Heart right ventricle (tissue), 16 donors: ENCODE measurements around the gene PMEPA1. TPM values are rescaled to one million over a fixed set of nuclear protein-coding genes. Genes with fewer than 3 reads are reported as not detected.
A peak's percentile ranks its signal among the peaks of the same experiment; 100 is the strongest.

Experiments used
- ATAC-seq, 8 donors: fragments of 200-7000 bp; cut with Tn5 transposase; one replicate each; pipeline ENCODE4 v1.9.1; 2020; ENCODE audit warnings: mild to moderate bottlenecking in 8 of 8, moderate library complexity in 8 of 8, moderate number of reproducible peaks in 1 of 8
- DNase-seq, 2 donors: peaks; one replicate each; pipeline ENCODE4 v3.0.0-alpha.2; 2020
- H3K27ac ChIP-seq, 10 donors: fragments of 200-600 bp; sonication (generic) in 2 of 10; one replicate each; pipeline versions ENCODE4 v1.5.0 to v1.8.0; 2020 to 2022; ENCODE audit warnings: mild to moderate bottlenecking in 3 of 10
- H3K27me3 ChIP-seq, 7 donors: fragments of 200-600 bp; one replicate each; pipeline ENCODE4 v1.8.0; 2021 to 2022; ENCODE audit warnings: mild to moderate bottlenecking in 2 of 7
- H3K36me3 ChIP-seq, 9 donors: fragments of 200-600 bp; sonication (generic) in 1 of 9; one replicate each; pipeline versions ENCODE4 v1.5.0 to v1.8.0; 2020 to 2022; ENCODE audit warnings: mild to moderate bottlenecking in 2 of 9
- H3K4me1 ChIP-seq, 9 donors: fragments of 200-600 bp; sonication (generic) in 1 of 9; one replicate each; pipeline versions ENCODE4 v1.5.0 to v1.8.0; 2020 to 2022; ENCODE audit warnings: mild to moderate bottlenecking in 4 of 9
- H3K4me3 ChIP-seq, 10 donors: fragments of 200-600 bp; sonication (generic) in 2 of 10; one replicate each; pipeline versions ENCODE4 v1.5.0 to v1.8.0; 2020 to 2022; ENCODE audit warnings: mild to moderate bottlenecking in 7 of 10, moderate library complexity in 2 of 10
- H3K9me3 ChIP-seq, 11 donors: fragments of 200-600 bp in 10 of 11; sonication (generic) in 2 of 11; one replicate each; pipeline versions ENCODE4 v1.5.0 to v1.8.0; 2013 to 2022; ENCODE audit warnings: mild to moderate bottlenecking in 2 of 11, control low read depth in 1 of 11, moderate library complexity in 1 of 11
- CTCF ChIP-seq, 9 donors: fragments of 200-600 bp; sonication (generic) in 2 of 9; IDR thresholded peaks; one replicate each; pipeline versions ENCODE4 v1.5.0 to v1.8.0; 2021 to 2022; ENCODE audit warnings: antibody characterized with exemption in 9 of 9, mild to moderate bottlenecking in 5 of 9, moderate library complexity in 1 of 9
- WGBS, 2 donors: extraction: QIAGEN DNeasy Blood & Tissue Kit; methylation state at CpG; one replicate each; pipeline ENCODE4 v1.1.7; 2013; ENCODE audit warnings: inconsistent platforms in 1 of 2; 5-methylcytosine and 5-hydroxymethylcytosine counted together
- intact Hi-C, 10 donors: fragments of 100-400 bp; cut with DNase I; formaldehyde crosslinking; loops; one replicate each; pipeline versions ENCODE4 v1.11.1 to v1.14.2; 2022
- polyA plus RNA-seq, 2 donors: library from polyadenylated mRNA; stranded (reverse); fragments of 200-250 nt; gene quantifications; one replicate each; pipeline ENCODE4 v1.2.3, GENCODE V29; 2013
- total RNA-seq, 10 donors: library from RNA; stranded (reverse); fragmentation: NEBNext Ultra II Directional in 3 of 10; extraction: Animal tissue kit (Norgen Biotek cat#: 25700) in 3 of 10; gene quantifications; one replicate each; pipeline versions ENCODE4 v1.2.1 to v1.2.4, GENCODE V29; 2021 to 2023
- donor health status: Arrhythmogenic right ventricular cardiomyopathy.
- donor health status: ischemic (EF 13 %, LVEDD 7.1; RV severe dilation, severe dysfunction).
- donor health status: healthy with polysubstance abuse.
- donor health status: DM: no; HTN: yes; CAD: no.
- donor health status: DM: no; HTN: no; CAD: no.
- donor health status: ischemic (EF 25% LVEDD 6.9; RV normal size, moderate dysfunction).
- donor health status: ischemic (EF 25% LVEDD 5.7; RV mildly dilated, moderate dysfunction).
- donor health status: healthy.
- donor health status: DM: yes; HTN: yes; CAD: no.
- donor health status: Ischemic cardiomyopathy.
- donor health status: ischemic (EF 35%, LVEDD 5.7; RV mildly dilated, moderate dysfunction).
- donor health status: nonischemic (EF 11% LVEDD 7.7; RV severe dilation, severe dysfunction).
- donor health status: DM: yes; HTN: yes; CAD: no.
- donor health status: PGD.
- donor health status: ischemic (EF 29% LVEDD 5.4; RV normal size, mild dysfunction).
- donor health status: nonischemic (EF 23%, LVEDD 6.1; RV moderate dilation, normal function).

PMEPA1 gene
- total and polyA plus RNA-seq, 12 donors, result 10.5 to 81.8 (median 30.4) TPM

GRCh38 chr20:57620274-57620990, 89.4 kb downstream of the PMEPA1 start, which contains the start of gene ZBP1:
Gene ZBP1, minus strand, starts transcription at chr20:57620426. Its CDS starts 131 bp downstream, at chr20:57620295.
- ATAC-seq (peak in 1 of 8 donors; percentile 18), DNase-seq (no peak)
- intact Hi-C loops, result no loop called here
- H3K4me1 ChIP-seq, result peaks cover 0 to 43% (median 0%) of the 10 kb centered on the region in 9 donors
- WGBS, 2 donors, result 63 to 72% methylated on average over 18 of the region's 18 CpGs
- TF ChIP-seq CTCF (IDR thresholded peaks at IDR 0.05), result no peak
- H3K9me3 ChIP-seq, result peaks cover 0 to 17% (median 7%) of the 10 kb centered on the region in 11 donors
- peak within 1 kb of the TSS in 4 of 10 donors; percentile 19 to 88 (median 62) for H3K27ac ChIP-seq
- H3K27me3 ChIP-seq, result peaks cover 0 to 38% (median 7%) of the 10 kb centered on the region in 7 donors
- H3K36me3 ChIP-seq, result no peaks in the 10 kb centered on the region
- H3K4me3 ChIP-seq, result peak within 1 kb of the TSS in 4 of 10 donors; percentile 1 to 48 (median 28)

- 64 to 70% methylated on average over 19 of the region's 19 CpGs for WGBS, 2 donors
- Histone ChIP-seq H3K4me3 (peak overlapping the region in 3 of 10 donors; percentile 1 to 48 (median 5)), H3K27ac (peak overlapping the region in 4 of 10 donors; percentile 19 to 88 (median 62)), H3K27me3 (peaks cover 0 to 38% (median 7%) of the 10 kb centered on the region in 7 donors), H3K9me3 (peaks cover 0 to 7% (median 0%) of the 10 kb centered on the region in 11 donors), H3K36me3 (no peaks in the 10 kb centered on the region), H3K4me1 (peaks cover 0 to 43% (median 0%) of the 10 kb centered on the region in 9 donors)
- peak in 7 of 8 donors; percentile 55 to 87 (median 74) for ATAC-seq
- no peak for DNase-seq
- intact Hi-C loops, result loop anchor here in 1 of 10 donors (10.0 kb wide), 1 partner anchor 566 kb away; no protein-coding TSS in a partner anchor
- TF ChIP-seq CTCF (IDR thresholded peaks at IDR 0.05), result no peak
Measured at GRCh38 chr20:57619051-57619831, 90.6 kb downstream of the PMEPA1 start.

GRCh38 chr20:57618764-57619050, 91.1 kb downstream of the PMEPA1 start:
- intact Hi-C loops, result loop anchor here in 1 of 10 donors (10.0 kb wide), 1 partner anchor 566 kb away; no protein-coding TSS in a partner anchor
- Histone ChIP-seq H3K36me3 (no peaks in the 10 kb centered on the region), H3K27ac (peak overlapping the region in 4 of 10 donors; percentile 19 to 88 (median 62)), H3K27me3 (peaks cover 0 to 38% (median 7%) of the 10 kb centered on the region in 7 donors), H3K4me3 (peak overlapping the region in 2 of 10 donors; percentile 5 to 48), H3K4me1 (peaks cover 0 to 43% (median 0%) of the 10 kb centered on the region in 9 donors), H3K9me3 (peaks cover 0 to 1% (median 0%) of the 10 kb centered on the region in 11 donors)
- 68 to 73% methylated on average over 6 of the region's 6 CpGs for WGBS, 2 donors
- DNase-seq (no peak), ATAC-seq (no peak)
- no peak for TF ChIP-seq CTCF (IDR thresholded peaks at IDR 0.05)
